ENCODE results near the gene SOCS3.

The SOCS3 gene

GRCh38 chr17:78362671-78363070, 2.8 kb upstream of the SOCS3 start:
- H3K9ac ChIP-seq (ENCODE audit: low read length) = no peak overlapping the region
- peaks cover 18% of the 10 kb centered on the region for H3K27me3 ChIP-seq (ENCODE audit: control insufficient read depth, insufficient read depth, low read length)
- no peak overlapping the region for H3K4me3 ChIP-seq (ENCODE audit: low read length)
- H3K4me1 ChIP-seq (ENCODE audit: control insufficient read depth, insufficient read depth, low read length) = peaks cover 19% of the 10 kb centered on the region
- no peaks in the 10 kb centered on the region for H3K9me3 ChIP-seq (ENCODE audit: control insufficient read depth, low read length)
- H3K36me3 ChIP-seq (ENCODE audit: control insufficient read depth, insufficient read depth, low read length) = peaks cover 8% of the 10 kb centered on the region

DNA sequence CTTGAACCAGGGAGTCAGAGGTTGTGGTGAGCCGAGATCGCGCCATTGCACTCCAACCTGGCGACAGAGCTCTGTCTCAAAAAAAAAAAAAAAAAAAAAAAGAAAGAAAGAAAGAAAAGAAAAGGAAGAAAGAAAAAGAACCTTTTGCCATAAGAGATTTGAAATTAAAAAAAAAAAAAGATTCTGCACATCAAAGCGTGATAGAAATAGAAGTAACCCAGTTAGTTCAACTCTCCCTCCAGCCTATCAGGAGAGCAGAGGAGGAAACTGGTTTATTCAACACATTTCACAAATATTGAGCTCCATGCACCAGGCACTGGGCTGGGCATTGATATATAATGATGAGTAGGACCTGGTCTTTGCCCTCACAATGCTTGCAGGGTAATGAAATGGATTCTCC, 2.4 kb upstream of the SOCS3 start:
- Histone ChIP-seq H3K27me3 (ENCODE audit: control insufficient read depth, insufficient read depth, low read length) (peaks cover 18% of the 10 kb centered on the region), H3K9ac (ENCODE audit: low read length) (no peak overlapping the region), H3K36me3 (ENCODE audit: control insufficient read depth, insufficient read depth, low read length) (peaks cover 11% of the 10 kb centered on the region), H3K4me3 (ENCODE audit: low read length) (no peak overlapping the region), H3K4me1 (ENCODE audit: control insufficient read depth, insufficient read depth, low read length) (peaks cover 24% of the 10 kb centered on the region), H3K9me3 (ENCODE audit: control insufficient read depth, low read length) (no peaks in the 10 kb centered on the region)

GRCh38 chr17:78361225-78361701, 1.4 kb upstream of the SOCS3 start:
- Histone ChIP-seq H3K27me3 (ENCODE audit: control insufficient read depth, insufficient read depth, low read length) (peaks cover 14% of the 10 kb centered on the region), H3K4me3 (ENCODE audit: low read length) (no peak overlapping the region), H3K9me3 (ENCODE audit: control insufficient read depth, low read length) (no peaks in the 10 kb centered on the region), H3K9ac (ENCODE audit: low read length) (peak overlapping the region; percentile 77), H3K36me3 (ENCODE audit: control insufficient read depth, insufficient read depth, low read length) (peaks cover 11% of the 10 kb centered on the region), H3K4me1 (ENCODE audit: control insufficient read depth, insufficient read depth, low read length) (peaks cover 31% of the 10 kb centered on the region)

DNA sequence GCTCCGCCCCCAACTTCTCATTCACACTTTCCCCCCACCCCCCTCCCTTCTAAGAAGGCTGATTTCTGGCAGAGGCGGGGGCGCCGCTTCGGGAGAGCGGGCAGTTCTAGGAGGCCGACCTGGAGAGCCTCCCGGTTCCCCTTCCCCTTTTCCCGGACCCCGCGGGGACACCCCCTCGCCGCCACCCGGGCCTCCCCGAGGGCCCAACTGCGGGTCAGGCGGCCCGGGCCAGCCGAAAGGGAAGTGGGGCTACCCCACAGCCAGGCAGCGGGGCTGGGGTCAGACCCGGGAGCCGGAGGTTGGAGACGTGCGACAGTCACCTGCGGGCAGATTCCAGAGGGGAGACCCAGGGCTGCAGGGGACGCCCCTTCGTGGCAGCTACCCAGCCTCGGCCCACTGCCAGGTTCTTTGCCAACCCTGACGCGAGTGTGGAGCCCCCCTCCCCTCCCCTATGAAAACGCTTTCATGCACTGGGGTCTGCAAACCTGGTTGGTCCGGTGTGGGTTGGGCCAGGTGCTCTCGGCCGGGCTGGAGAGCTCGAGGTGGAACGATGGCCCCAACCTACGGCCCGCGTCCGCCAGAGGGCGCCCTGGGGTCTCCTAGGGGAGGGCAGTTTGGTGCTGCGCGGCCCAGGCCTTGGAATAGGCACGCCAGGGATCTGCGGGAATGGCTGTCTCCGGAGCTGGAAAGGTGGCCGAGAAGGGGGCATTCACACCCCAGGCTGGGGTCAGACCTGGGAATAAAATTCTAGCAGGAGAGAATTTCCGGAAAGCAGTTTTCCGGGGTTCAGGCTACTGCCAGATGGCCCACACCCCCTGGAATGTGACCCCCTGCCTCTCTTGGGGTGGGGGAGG, 721 bp upstream of the SOCS3 start:
- peak overlapping the region; percentile 77 for H3K9ac ChIP-seq (ENCODE audit: low read length)
- peaks cover 11% of the 10 kb centered on the region for H3K36me3 ChIP-seq (ENCODE audit: control insufficient read depth, insufficient read depth, low read length)
- no peaks in the 10 kb centered on the region for H3K9me3 ChIP-seq (ENCODE audit: control insufficient read depth, low read length)
- H3K4me3 ChIP-seq (ENCODE audit: low read length) = peak overlapping the region; percentile 67
- peaks cover 12% of the 10 kb centered on the region for H3K27me3 ChIP-seq (ENCODE audit: control insufficient read depth, insufficient read depth, low read length)
- H3K4me1 ChIP-seq (ENCODE audit: control insufficient read depth, insufficient read depth, low read length) = peaks cover 38% of the 10 kb centered on the region

DNA sequence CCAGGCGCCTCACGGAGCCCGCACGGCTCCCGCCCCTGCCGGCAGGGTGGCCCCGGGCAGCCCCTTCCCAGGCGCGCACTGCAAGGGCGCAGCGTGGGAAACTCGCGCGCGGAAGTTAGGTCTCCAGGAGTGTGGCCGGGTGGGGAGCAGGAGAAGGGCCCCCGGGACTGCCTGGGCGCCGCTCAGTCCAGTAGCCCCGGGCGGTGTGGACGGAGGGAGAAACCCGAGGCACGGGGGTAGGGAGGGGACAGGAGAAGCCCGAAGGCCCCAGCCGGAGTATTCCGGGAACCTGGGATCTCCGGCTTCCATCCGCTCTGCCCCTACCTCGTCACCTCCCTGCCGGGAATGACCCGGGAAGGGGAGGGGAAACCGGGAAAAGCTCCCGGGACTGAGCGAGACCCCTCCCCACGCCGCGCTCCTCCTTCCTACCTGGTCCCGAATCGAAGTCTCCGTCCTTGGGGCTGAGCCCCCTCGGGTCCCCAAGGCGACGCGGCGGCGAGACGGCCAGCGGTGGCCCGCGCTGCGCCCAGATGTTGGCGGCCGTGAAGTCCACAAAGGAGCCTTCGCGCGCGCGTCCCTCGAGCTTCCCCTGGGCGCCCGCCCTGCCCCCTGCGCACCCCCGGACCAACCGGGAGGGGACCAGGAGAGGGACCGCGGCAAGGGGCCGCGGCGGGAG, 418 bp downstream of the SOCS3 start:
- Histone ChIP-seq H3K9ac (ENCODE audit: low read length) (peak overlapping the region; percentile 79), H3K9me3 (ENCODE audit: control insufficient read depth, low read length) (no peaks in the 10 kb centered on the region), H3K27me3 (ENCODE audit: control insufficient read depth, insufficient read depth, low read length) (peaks cover 6% of the 10 kb centered on the region), H3K4me3 (ENCODE audit: low read length) (peak overlapping the region; percentile 50), H3K4me1 (ENCODE audit: control insufficient read depth, insufficient read depth, low read length) (peaks cover 45% of the 10 kb centered on the region), H3K36me3 (ENCODE audit: control insufficient read depth, insufficient read depth, low read length) (peaks cover 11% of the 10 kb centered on the region)

DNA sequence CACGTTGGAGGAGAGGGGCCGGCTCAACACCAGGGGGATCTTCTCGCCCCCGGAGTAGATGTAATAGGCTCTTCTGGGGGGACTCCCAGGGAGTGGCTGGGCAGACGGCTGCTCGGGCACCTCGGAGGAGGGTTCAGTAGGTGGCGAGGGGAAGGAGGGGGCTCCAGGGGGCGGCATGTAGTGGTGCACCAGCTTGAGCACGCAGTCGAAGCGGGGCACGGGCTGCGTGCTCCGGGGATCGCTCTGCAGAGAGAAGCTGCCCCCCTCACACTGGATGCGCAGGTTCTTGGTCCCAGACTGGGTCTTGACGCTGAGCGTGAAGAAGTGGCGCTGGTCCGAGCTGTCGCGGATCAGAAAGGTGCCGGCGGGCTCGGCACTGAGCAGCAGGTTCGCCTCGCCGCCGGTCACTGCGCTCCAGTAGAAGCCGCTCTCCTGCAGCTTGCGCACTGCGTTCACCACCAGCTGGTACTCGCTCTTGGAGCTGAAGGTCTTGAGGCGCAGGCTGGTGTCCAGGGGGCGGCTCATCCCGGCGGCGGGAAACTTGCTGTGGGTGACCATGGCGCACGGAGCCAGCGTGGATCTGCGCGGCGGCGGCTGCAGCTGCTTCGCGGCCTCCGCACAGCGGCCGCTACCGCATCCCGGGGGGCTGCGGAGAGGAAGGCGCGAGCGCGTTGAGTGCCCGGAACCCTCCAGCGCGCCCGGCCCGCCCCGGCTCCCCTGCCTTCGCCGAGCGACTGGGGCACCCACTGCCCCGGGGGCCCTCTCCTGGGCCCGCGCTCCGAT, 1.1 kb downstream of the SOCS3 start:
- H3K4me1 ChIP-seq (ENCODE audit: control insufficient read depth, insufficient read depth, low read length) = peaks cover 45% of the 10 kb centered on the region
- peak overlapping the region; percentile 50 for H3K4me3 ChIP-seq (ENCODE audit: low read length)
- peak overlapping the region; percentile 79 for H3K9ac ChIP-seq (ENCODE audit: low read length)
- peaks cover 11% of the 10 kb centered on the region for H3K36me3 ChIP-seq (ENCODE audit: control insufficient read depth, insufficient read depth, low read length)
- H3K27me3 ChIP-seq (ENCODE audit: control insufficient read depth, insufficient read depth, low read length) = peaks cover 5% of the 10 kb centered on the region
- H3K9me3 ChIP-seq (ENCODE audit: control insufficient read depth, low read length) = no peaks in the 10 kb centered on the region

- Histone ChIP-seq H3K27me3 (ENCODE audit: control insufficient read depth, insufficient read depth, low read length) (peaks cover 5% of the 10 kb centered on the region), H3K36me3 (ENCODE audit: control insufficient read depth, insufficient read depth, low read length) (peaks cover 11% of the 10 kb centered on the region), H3K9ac (ENCODE audit: low read length) (peak overlapping the region; percentile 79), H3K4me1 (ENCODE audit: control insufficient read depth, insufficient read depth, low read length) (peaks cover 52% of the 10 kb centered on the region), H3K4me3 (ENCODE audit: low read length) (no peak overlapping the region), H3K9me3 (ENCODE audit: control insufficient read depth, low read length) (no peaks in the 10 kb centered on the region)
These were observed 2.0 kb downstream of the SOCS3 start for GRCh38 chr17:78357672-78358537.

DNA sequence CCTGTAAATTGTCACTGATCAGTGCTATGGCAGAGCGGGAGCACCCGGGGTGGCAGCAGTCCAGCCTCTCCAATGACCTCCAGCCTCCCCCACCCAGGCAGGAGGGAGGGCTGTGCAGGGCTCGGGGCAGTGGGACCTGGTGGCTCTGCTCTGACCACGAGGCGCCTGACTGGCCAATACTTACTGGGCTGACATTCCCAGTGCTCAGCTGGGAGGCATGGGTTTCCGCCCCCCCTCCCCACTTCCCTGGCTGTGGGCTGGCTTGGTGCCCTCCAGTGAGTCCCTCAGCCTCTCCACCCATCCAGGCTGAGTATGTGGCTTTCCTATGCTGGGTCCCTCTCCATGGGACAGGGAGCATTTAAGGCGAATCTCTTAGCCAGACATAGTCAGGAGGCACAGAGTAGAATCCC, 2.7 kb downstream of the SOCS3 start:
- Histone ChIP-seq H3K27me3 (ENCODE audit: control insufficient read depth, insufficient read depth, low read length) (peaks cover 5% of the 10 kb centered on the region), H3K36me3 (ENCODE audit: control insufficient read depth, insufficient read depth, low read length) (peaks cover 11% of the 10 kb centered on the region), H3K9me3 (ENCODE audit: control insufficient read depth, low read length) (no peaks in the 10 kb centered on the region), H3K9ac (ENCODE audit: low read length) (no peak overlapping the region), H3K4me1 (ENCODE audit: control insufficient read depth, insufficient read depth, low read length) (peaks cover 58% of the 10 kb centered on the region), H3K4me3 (ENCODE audit: low read length) (no peak overlapping the region)

DNA sequence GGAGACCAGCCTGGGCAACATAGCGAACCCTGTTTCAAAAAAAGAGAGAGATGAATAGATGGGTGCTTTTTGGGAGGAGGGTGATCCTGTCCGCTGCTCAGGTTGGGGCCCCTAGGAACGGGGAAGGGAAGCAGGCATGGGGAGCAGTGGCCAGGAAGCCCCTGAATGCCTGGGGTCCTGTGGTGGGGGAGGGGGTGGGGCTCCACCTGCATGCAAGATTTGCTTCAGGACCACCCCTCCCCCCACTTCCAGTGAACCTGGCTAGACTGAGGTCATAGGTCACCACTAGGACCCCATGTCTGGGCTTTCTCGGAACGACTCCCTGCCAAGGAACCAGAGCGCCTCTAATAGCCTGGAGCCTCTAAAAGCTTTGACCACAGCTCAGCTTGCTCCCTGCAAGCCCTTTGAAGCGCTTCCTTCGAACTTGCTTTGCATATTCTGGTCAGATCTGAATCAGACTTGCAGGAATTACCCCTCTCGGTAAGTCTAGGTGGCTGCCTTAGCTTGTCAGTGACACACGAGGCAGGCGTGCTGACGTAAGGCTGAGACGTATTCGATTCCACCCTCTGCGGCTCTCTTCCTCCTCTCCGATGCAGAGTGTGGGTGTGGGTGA, 3.7 kb downstream of the SOCS3 start:
- Histone ChIP-seq H3K4me3 (ENCODE audit: low read length) (no peak overlapping the region), H3K9ac (ENCODE audit: low read length) (no peak overlapping the region), H3K36me3 (ENCODE audit: control insufficient read depth, insufficient read depth, low read length) (peaks cover 11% of the 10 kb centered on the region), H3K9me3 (ENCODE audit: control insufficient read depth, low read length) (no peaks in the 10 kb centered on the region), H3K27me3 (ENCODE audit: control insufficient read depth, insufficient read depth, low read length) (peaks cover 1% of the 10 kb centered on the region), H3K4me1 (ENCODE audit: control insufficient read depth, insufficient read depth, low read length) (peaks cover 67% of the 10 kb centered on the region)

DNA sequence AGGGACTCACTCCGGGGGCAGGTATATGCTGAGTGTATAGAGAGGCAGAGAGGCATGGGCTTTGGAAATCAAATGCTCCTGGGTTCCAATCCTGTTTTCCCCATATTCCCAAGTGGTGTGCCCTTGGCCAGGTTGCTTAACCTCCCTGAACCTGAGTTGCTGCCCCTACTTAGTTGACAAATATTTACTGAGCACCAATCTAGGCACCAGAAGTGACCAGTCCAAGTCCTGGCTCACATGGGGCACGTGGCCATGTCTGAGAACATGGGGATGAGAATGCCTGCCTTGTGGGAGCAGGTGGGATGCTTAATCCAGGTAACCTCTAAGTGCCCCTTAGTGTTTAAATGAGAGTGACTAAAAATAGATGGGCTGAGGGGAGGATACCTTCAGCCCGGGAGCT, 4.2 kb downstream of the SOCS3 start:
- Histone ChIP-seq H3K9ac (ENCODE audit: low read length) (no peak overlapping the region), H3K9me3 (ENCODE audit: control insufficient read depth, low read length) (no peaks in the 10 kb centered on the region), H3K27me3 (ENCODE audit: control insufficient read depth, insufficient read depth, low read length) (no peaks in the 10 kb centered on the region), H3K4me1 (ENCODE audit: control insufficient read depth, insufficient read depth, low read length) (peaks cover 65% of the 10 kb centered on the region), H3K4me3 (ENCODE audit: low read length) (no peak overlapping the region), H3K36me3 (ENCODE audit: control insufficient read depth, insufficient read depth, low read length) (peaks cover 11% of the 10 kb centered on the region)
